ENCODE results near the gene TACSTD2. TPM values are rescaled to one million over a fixed set of nuclear protein-coding genes. Genes with fewer than 3 reads are reported as not detected.
"Not testable (repeated sequence)": the region's sequence is repeated elsewhere in the genome, so short reads cannot be mapped to it uniquely, and the experiment has no call there.

The TACSTD2 gene
- total RNA-seq, 1 donor from 2014 or later = not detected

DNA sequence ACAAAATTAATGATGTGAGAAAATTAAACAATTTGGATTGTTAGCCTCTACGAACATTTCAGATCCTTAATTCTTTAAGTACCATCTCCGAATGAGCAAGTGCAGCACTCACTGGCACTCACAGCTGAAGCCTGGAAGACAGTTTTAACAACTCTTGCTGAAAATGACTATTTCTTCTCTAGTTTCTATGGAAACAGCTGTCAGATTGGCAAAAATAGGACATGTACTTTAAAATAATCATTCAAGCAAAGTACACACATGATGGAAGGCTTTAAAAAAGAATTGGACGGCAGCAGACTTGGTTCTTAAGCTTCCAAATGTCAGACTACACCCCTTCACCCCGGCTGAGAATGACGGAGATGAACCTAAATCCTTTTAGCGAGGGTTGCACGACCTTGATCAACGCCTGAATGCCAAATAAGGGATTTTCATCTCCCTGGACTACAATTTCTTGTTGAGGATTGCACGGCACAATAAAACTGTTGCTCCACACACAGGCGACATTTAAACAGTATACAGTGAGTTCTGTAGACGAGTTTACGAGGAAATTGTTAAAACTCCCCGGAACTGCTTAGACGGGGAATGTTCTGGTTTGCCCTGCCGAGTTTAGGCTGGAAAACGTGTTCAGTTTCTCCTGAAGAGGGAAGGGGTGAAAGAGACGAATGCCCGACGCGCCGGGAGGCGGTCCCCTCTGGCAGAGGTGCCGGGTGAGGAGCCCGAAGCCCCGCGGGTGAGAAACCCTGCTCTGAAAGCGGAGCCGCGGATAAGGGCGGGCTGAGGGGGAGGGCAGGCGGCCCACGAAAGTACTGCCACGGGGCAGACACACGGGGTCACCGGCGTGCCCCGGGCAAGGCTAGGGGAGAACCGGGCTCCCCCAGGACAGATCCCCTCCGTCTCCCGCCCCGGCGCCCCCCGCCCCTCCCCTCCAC is 31.2 kb downstream of the TACSTD2 start:
- Mint-ChIP-seq H3K4me3 (peak overlapping the region; percentile 96), H3K4me1 (peaks cover 19% of the 10 kb centered on the region), H3K27ac (peak overlapping the region; percentile 97), H3K9me3 (no peaks in the 10 kb centered on the region), H3K36me3 (ENCODE audit: low read depth) (peaks cover 9% of the 10 kb centered on the region), H3K27me3 (no peaks in the 10 kb centered on the region)
- DNase-seq (peak; percentile 68), ATAC-seq (ENCODE audit: low read depth) (peak; percentile 68)
- intact Hi-C loops (cut with micrococcal nuclease) = loop anchor here (1.0 to 5.0 kb wide), 10 partner anchors 31 to 1268 kb away; partner anchors contain the start of genes HOOK1, JUN and MYSM1
- ChIA-PET POLR2A (interaction anchor here (0.7 to 1.9 kb wide), 10 partner anchors 8 to 1314 kb away, joined by 3 to 13 read pairs (median 4); partner anchors contain the start of gene HOOK1), CTCF (interaction anchor here (1.0 to 5.7 kb wide), 5 partner anchors 10 to 1715 kb away, joined by 3 to 55 read pairs (median 11); no protein-coding TSS in a partner anchor)
- TF ChIP-seq, protein P1, sequence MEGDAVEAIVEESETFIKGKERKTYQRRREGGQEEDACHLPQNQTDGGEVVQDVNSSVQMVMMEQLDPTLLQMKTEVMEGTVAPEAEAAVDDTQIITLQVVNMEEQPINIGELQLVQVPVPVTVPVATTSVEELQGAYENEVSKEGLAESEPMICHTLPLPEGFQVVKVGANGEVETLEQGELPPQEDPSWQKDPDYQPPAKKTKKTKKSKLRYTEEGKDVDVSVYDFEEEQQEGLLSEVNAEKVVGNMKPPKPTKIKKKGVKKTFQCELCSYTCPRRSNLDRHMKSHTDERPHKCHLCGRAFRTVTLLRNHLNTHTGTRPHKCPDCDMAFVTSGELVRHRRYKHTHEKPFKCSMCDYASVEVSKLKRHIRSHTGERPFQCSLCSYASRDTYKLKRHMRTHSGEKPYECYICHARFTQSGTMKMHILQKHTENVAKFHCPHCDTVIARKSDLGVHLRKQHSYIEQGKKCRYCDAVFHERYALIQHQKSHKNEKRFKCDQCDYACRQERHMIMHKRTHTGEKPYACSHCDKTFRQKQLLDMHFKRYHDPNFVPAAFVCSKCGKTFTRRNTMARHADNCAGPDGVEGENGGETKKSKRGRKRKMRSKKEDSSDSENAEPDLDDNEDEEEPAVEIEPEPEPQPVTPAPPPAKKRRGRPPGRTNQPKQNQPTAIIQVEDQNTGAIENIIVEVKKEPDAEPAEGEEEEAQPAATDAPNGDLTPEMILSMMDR (IDR thresholded peaks at IDR 0.05) = no peak

- CTCF ChIA-PET = interaction anchor here (0.8 kb wide), 1 partner anchor 29 kb away, joined by 4 read pairs; no protein-coding TSS in a partner anchor
- Mint-ChIP-seq H3K36me3 (ENCODE audit: low read depth) (peaks cover 9% of the 10 kb centered on the region), H3K27me3 (no peaks in the 10 kb centered on the region), H3K27ac (no peak overlapping the region), H3K4me1 (peaks cover 19% of the 10 kb centered on the region), H3K4me3 (no peak overlapping the region), H3K9me3 (no peaks in the 10 kb centered on the region)
- DNase-seq (no peak), ATAC-seq (ENCODE audit: low read depth) (no peak)
- POLR2A ChIA-PET = no interaction called here
- intact Hi-C loops (cut with micrococcal nuclease) = no loop called here
- TF ChIP-seq, protein P1 (IDR thresholded peaks at IDR 0.05) = no peak
Observed at GRCh38 chr1:58543260-58543659, 33.8 kb downstream of the TACSTD2 start.

- DNase-seq (no peak), ATAC-seq (ENCODE audit: low read depth) (no peak)
- Mint-ChIP-seq H3K9me3 (no peaks in the 10 kb centered on the region), H3K27me3 (no peaks in the 10 kb centered on the region), H3K36me3 (ENCODE audit: low read depth) (peaks cover 14% of the 10 kb centered on the region), H3K27ac (no peak overlapping the region), H3K4me3 (no peak overlapping the region), H3K4me1 (no peaks in the 10 kb centered on the region)
- CTCF ChIA-PET = no interaction called here
- intact Hi-C loops (cut with micrococcal nuclease) = no loop called here
- POLR2A ChIA-PET = interaction anchor here (0.5 kb wide), 1 partner anchor 1274 kb away, joined by 3 read pairs; no protein-coding TSS in a partner anchor
- TF ChIP-seq, protein P1 (IDR thresholded peaks at IDR 0.05) = no peak
Observed at GRCh38 chr1:58539553-58539952, 37.5 kb downstream of the TACSTD2 start.

- ATAC-seq (ENCODE audit: low read depth) = no peak
- H3K27me3 Mint-ChIP-seq = no peaks in the 10 kb centered on the region
- DNase-seq = no peak
- H3K4me1 Mint-ChIP-seq = no peaks in the 10 kb centered on the region
- intact Hi-C loops (cut with micrococcal nuclease) = no loop called here
- no peak overlapping the region for H3K27ac Mint-ChIP-seq
- no peaks in the 10 kb centered on the region for H3K9me3 Mint-ChIP-seq
- POLR2A ChIA-PET = interaction anchor here (1.3 kb wide), 1 partner anchor 8 kb away, joined by 3 read pairs; the partner anchor contains the start of gene OMA1
- H3K4me3 Mint-ChIP-seq = no peak overlapping the region
- TF ChIP-seq, protein P1 (IDR thresholded peaks at IDR 0.05) = no peak
- CTCF ChIA-PET = no interaction called here
- H3K36me3 Mint-ChIP-seq (ENCODE audit: low read depth) = peaks cover 15% of the 10 kb centered on the region
Observed at GRCh38 chr1:58538821-58539220, 38.2 kb downstream of the TACSTD2 start.

GRCh38 chr1:58531842-58532241 is 45.2 kb downstream of the TACSTD2 start:
- H3K27ac Mint-ChIP-seq; DNase-seq; H3K4me3 Mint-ChIP-seq; intact Hi-C loops (cut with micrococcal nuclease); ATAC-seq (ENCODE audit: low read depth); H3K4me1 Mint-ChIP-seq; H3K9me3 Mint-ChIP-seq; CTCF ChIA-PET; H3K27me3 Mint-ChIP-seq; POLR2A ChIA-PET: not testable (repeated sequence)
- peaks cover 27% of the 10 kb centered on the region for H3K36me3 Mint-ChIP-seq (ENCODE audit: low read depth)
